IPS-18c (cell line): ENCODE data around the gene PAH.

Experiments
- H3K4me3 ChIP-seq: 2 replicates; pipeline ENCODE4 v1.7.0; 2013; ENCODE audit warnings: low read depth, mild to moderate bottlenecking, low read length, moderate library complexity; ENCODE audit not compliant: insufficient read depth
- H3K9me3 ChIP-seq: one replicate; pipeline ENCODE4 v1.6.1; 2013; ENCODE audit warnings: mild to moderate bottlenecking, low read length, moderate library complexity; ENCODE audit not compliant: control insufficient read depth, insufficient read depth

Gene PAH

GRCh38 chr12:102917026-102917787 lies at the start of gene PAH:
Gene PAH (minus strand): TSS chr12:102917244. CDS start chr12:102917130, 114 bp downstream.
- H3K4me3 ChIP-seq: peak within 1 kb of the TSS; percentile 22; the same call in 1 of the 2 replicates
- H3K9me3 ChIP-seq: no peaks in the 10 kb centered on the region

- H3K9me3 ChIP-seq: peaks cover 3% of the 10 kb centered on the region
- H3K4me3 ChIP-seq: no peak overlapping the region
Measured at GRCh38 chr12:102966200-102966863, 49.3 kb upstream of the PAH start.

GRCh38 chr12:102965281-102966155 lies 48.5 kb upstream of the PAH start:
- Histone ChIP-seq H3K4me3 (peak overlapping the region; percentile 42), H3K9me3 (peaks cover 3% of the 10 kb centered on the region)

GRCh38 chr12:102964872-102965271 lies 47.8 kb upstream of the PAH start:
- Histone ChIP-seq H3K4me3 (peak overlapping the region; percentile 42), H3K9me3 (peaks cover 3% of the 10 kb centered on the region)

GRCh38 chr12:102963796-102964195 lies 46.8 kb upstream of the PAH start:
- Histone ChIP-seq H3K4me3 (no peak overlapping the region), H3K9me3 (peaks cover 3% of the 10 kb centered on the region)

GRCh38 chr12:102962986-102963385 lies 45.9 kb upstream of the PAH start:
- no peak overlapping the region for H3K4me3 ChIP-seq
- H3K9me3 ChIP-seq: peaks cover 6% of the 10 kb centered on the region

- H3K4me3 ChIP-seq: no peak overlapping the region
- H3K9me3 ChIP-seq: peaks cover 6% of the 10 kb centered on the region
Measured at GRCh38 chr12:102962532-102962931, 45.5 kb upstream of the PAH start.

- H3K4me3 ChIP-seq: no peak overlapping the region
Measured at GRCh38 chr12:102961466-102961855, 44.4 kb upstream of the PAH start.

GRCh38 chr12:102960766-102961465 lies 43.9 kb upstream of the PAH start:
- Histone ChIP-seq H3K9me3 (peaks cover 6% of the 10 kb centered on the region), H3K4me3 (no peak overlapping the region)

More at GRCh38 chr12:102961466-102961855, 44.4 kb upstream of the PAH start:
- peaks cover 6% of the 10 kb centered on the region for H3K9me3 ChIP-seq

GRCh38 chr12:102959391-102959790 lies 42.3 kb upstream of the PAH start:
- Histone ChIP-seq H3K4me3 (no peak overlapping the region), H3K9me3 (peaks cover 3% of the 10 kb centered on the region)

- H3K4me3 ChIP-seq: peak overlapping the region; percentile 55
- H3K9me3 ChIP-seq: peaks cover 3% of the 10 kb centered on the region
Measured at GRCh38 chr12:102958830-102959176, 41.8 kb upstream of the PAH start.

- Histone ChIP-seq H3K9me3 (peaks cover 3% of the 10 kb centered on the region), H3K4me3 (peak overlapping the region; percentile 55)
Measured at GRCh38 chr12:102958073-102958829, 41.2 kb upstream of the PAH start.

- Histone ChIP-seq H3K4me3 (peak within 1 kb of the TSS; percentile 55), H3K9me3 (peaks cover 3% of the 10 kb centered on the region)
Measured at GRCh38 chr12:102957339-102958050, 40.5 kb upstream of the PAH start, which contains the start of gene ASCL1. Gene ASCL1 (plus strand): TSS chr12:102957674. CDS start chr12:102958245, 571 bp downstream.

- Histone ChIP-seq H3K9me3 (peaks cover 3% of the 10 kb centered on the region), H3K4me3 (peak overlapping the region; percentile 47)
Measured at GRCh38 chr12:102956738-102957327, 39.8 kb upstream of the PAH start.

GRCh38 chr12:102955926-102956737 lies 39.1 kb upstream of the PAH start:
- H3K4me3 ChIP-seq: peak overlapping the region; percentile 47
- H3K9me3 ChIP-seq: peaks cover 3% of the 10 kb centered on the region
